EH (cell line): Measurements from ENCODE around the gene SIGLEC15.

Experiments
- DNase-seq: peaks from one replicate; pipeline ENCODE4 v3.0.0-alpha.2; 2015; ENCODE audit warnings: low read depth

SIGLEC15 gene

GRCh38 chr18:45879681-45880655 is 54.5 kb downstream of the SIGLEC15 start:
- DNase-seq = peak; percentile 59

GRCh38 chr18:45880876-45881558 is 55.5 kb downstream of the SIGLEC15 start:
- DNase-seq = no peak

- no peak for DNase-seq
Measured at GRCh38 chr18:45887585-45887984, 62.1 kb downstream of the SIGLEC15 start.

- DNase-seq = no peak
Measured at GRCh38 chr18:45889419-45890064, 64.1 kb downstream of the SIGLEC15 start.

GRCh38 chr18:45890606-45891005 is 65.1 kb downstream of the SIGLEC15 start:
- no peak for DNase-seq

GRCh38 chr18:45891806-45892205 is 66.3 kb downstream of the SIGLEC15 start:
- DNase-seq = no peak
